Measurements from ENCODE around the gene FBXO5.
"Not testable (repeated sequence)": the region's sequence is repeated elsewhere in the genome, so short reads cannot be mapped to it uniquely, and the experiment has no call there.

The FBXO5 gene

DNA sequence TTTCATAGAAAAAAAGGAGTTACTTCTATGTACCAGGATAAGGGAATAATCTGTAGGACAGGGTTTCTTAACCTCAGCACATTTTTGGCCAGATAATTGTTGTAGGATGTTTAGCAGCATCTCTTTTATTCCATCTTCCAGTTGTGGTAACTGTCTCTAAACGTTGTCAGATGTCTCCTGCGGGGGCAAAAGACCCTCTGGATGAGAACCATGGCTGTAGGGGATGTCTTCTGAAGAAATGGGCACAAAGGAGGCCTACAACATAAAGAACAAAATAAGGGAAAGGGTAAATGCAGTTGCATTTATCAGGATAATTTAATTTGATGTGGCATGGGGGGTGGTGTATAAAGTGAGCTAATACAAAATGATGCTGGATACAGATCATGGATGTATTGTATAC lies 4.1 kb upstream of the FBXO5 start:
- no peak for DNase-seq (ENCODE audit: low spot score)

DNA sequence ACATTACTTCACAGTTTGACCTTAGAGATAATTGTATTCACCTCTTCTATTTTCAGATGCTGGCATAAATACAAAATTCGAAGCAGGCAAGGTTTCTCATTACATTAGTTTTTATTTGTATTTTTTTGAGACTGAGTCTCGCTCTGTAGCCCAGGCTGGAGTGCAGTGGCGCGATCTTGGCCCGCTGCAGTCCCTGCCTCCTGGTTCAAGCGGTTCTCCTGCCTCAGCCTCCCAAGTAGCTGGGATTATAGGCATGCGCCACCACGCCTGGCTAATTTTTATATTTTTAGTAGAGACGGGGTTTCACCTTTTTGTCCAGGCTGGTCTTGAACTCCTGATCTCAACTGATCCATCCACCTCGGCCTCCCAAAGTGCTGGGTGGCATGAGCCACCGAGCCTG lies 2.5 kb upstream of the FBXO5 start:
- not testable (repeated sequence) for DNase-seq (ENCODE audit: low spot score)

DNA sequence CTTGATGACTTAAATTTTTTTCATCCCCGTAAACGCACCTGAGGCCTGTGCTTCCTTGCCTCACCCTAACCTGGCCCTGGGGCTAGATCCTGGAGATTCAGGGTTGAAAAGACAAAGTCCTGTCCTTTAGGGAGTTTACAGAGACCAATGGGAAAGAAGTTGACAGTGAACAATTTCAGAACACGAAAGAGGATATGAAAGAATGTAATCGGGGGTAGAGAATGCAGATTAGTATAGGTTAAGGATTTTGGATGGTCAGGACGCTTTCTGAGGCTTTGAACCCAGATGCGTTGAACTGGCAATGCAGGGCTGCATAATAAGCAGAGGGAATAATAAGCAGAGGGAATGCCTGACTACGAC lies 1.7 kb upstream of the FBXO5 start:
- no peak for DNase-seq (ENCODE audit: low spot score)

- peak; percentile 85 for DNase-seq (ENCODE audit: low spot score)
Measured at GRCh38 chr6:152983637-152984512, 1.0 kb upstream of the FBXO5 start.

GRCh38 chr6:152981989-152982903 lies 595 bp downstream of the FBXO5 start:
- peak; percentile 45 for DNase-seq (ENCODE audit: low spot score)

DNA sequence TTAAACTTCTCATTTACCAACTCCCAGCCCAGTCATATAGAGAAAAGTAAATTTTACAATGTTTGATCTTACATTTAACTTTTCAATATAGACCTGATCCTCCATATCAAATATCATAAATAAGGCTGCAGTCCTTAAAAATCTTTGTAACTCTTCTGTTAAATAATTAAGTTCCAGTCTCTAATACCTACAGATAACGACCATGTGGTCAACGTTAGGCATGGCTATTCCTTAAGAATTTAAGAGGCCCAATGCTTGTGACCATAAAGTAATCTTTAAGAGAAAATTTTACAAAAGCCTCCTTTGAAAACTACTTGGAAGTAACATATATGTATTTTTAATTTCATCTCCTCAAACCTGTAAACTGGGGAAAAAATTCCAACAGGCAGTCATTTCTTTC lies 1.6 kb downstream of the FBXO5 start:
- DNase-seq (ENCODE audit: low spot score): no peak

- no peak for DNase-seq (ENCODE audit: low spot score)
Measured at GRCh38 chr6:152980656-152981055, 2.2 kb downstream of the FBXO5 start.

DNA sequence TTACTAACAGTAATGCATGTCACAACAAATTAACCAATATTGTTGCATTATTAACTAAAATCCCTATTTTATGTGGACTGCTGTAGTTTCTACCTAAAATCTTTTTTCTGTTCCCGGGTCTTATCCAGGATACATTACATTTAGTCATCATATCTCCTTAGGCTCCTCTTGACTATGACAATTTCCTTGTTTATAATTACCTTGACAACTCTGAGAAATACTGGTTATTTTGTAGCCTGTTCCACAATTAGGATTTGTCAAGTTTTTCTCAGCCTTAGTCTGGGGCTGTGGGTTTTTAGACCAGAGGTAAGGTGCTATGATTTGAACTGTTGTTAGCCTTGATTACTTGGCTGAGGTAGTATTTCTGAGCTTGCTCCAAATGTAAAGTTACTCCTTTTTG lies 3.7 kb downstream of the FBXO5 start:
- DNase-seq (ENCODE audit: low spot score): no peak

DNA sequence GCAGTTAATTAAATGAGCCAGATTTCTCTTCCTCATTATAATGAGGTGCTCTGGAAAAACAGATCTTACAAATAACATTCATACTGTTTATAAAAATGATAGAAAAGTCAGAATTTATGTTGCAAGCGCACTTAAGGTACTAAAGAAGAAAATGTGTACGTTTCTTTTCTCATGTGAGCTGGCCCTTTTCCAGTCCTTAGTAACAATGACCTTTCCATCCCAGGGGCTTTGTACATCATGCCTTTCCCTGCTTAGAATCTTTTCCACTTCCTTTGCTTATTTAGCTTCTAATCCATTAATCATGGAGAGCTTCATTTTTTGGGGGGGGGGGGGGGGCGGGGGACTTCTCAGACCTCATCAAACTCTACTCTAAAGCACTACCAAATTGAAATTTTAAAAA lies 4.8 kb downstream of the FBXO5 start:
- DNase-seq (ENCODE audit: low spot score): no peak

DNA sequence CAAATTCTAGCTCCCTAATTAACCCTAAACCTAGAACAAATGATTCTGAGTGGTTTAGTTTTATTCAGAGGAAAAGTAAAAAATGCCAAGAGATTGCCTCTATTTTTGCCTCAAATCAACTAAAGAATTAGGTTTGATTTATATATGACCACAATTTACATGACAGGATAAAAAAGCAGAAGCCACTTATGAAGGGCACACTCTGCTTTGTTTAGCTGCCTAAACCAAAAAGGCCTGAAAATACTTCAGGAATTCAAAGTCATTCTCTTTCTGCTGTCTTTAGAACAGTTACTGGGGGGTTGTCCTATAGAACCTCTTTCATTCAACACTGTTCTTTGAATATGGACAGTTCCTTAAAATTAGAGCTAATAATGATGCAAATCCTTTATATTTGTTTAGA lies 5.3 kb downstream of the FBXO5 start:
- DNase-seq (ENCODE audit: low spot score): no peak

DNA sequence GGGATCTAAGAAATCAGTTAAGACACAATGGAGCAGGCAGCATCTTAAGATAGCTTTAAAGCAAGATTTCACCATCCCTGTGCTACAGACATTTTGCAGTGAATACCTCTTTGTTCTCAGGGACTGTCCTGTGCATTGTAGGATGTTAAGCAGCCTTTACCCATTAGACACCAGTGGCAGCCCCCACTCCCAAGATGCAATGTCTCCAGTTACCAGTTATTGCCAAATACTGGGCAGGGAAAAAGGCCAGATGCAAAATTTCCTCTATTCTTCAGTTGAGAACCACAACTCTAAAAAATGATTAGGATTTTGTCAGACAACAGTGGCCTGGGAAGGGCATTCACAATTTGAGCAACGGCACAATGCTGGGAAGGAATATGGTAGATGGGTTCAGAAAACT lies 6.1 kb downstream of the FBXO5 start:
- DNase-seq (ENCODE audit: low spot score): no peak

DNA sequence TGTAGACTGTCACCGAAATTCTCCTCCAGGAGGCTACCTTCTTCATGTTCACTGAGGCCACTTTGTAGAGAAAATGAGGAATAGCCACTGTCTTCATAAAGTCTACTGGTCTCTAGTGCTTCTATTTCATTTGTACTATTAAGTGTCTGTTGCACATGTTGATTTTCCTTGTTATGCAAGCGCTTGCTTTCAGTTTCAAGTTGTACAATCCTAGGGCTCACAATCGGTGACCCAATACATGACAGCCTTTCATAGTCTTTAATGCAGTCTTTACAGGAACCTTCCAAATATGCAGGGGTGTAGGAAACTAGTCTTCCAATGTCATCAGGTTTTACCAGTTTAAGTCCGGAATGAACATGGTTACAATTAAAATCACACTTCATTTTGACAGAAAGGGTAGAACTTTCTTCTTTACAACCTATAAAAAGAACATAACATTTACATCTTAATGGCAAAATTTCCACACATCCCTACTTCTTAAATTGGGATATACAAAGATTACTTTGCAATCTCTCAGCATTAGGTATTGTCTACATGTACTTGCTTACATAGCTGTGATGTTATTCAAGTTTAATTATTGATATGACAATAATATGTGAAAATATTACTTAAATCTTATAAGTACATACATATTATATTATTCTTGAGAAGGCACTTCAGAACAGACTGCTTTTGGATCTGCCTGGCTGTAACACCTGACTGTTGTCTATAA lies 7.5 kb downstream of the FBXO5 start:
- no peak for DNase-seq (ENCODE audit: low spot score)

GRCh38 chr6:152973916-152974315 lies 8.9 kb downstream of the FBXO5 start:
- no peak for DNase-seq (ENCODE audit: low spot score)

- no peak for DNase-seq (ENCODE audit: low spot score)
Measured at GRCh38 chr6:152969688-152970418, 13.0 kb downstream of the FBXO5 start.

DNA sequence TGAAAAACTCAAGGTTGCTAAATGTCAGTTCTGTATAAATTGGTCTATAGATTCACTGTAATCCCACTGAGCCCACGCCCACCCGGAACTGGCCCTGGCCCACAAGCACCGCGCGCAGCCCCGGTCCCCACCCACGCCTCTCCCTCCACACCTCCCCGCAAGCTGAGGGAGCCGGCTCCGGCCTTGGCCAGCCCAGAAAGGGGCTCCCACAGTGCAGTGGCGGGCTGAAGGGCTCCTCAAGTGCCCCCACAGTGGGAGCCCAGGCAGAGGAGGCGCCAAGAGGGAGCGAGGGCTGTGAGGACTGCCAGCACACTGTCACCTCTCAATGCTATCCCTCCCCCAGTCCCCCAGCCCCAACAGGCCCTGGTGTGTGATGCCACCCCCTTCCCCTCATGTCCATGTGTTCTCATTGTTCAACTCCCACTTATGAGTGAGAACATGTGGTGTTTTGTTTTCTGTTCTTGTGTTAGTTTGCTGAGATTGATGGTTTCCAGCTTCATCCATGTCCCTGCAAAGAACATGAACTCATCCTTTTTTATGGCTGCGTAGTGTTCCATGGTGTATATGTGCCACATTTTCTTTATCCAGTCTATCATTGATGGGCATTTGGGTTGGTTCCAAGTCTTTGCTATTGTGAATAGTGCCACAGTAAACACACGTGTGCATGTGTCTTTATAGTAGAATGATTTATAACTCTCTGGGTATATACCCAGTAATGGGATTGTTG lies 16.5 kb downstream of the FBXO5 start:
- DNase-seq (ENCODE audit: low spot score): not testable (repeated sequence)

DNA sequence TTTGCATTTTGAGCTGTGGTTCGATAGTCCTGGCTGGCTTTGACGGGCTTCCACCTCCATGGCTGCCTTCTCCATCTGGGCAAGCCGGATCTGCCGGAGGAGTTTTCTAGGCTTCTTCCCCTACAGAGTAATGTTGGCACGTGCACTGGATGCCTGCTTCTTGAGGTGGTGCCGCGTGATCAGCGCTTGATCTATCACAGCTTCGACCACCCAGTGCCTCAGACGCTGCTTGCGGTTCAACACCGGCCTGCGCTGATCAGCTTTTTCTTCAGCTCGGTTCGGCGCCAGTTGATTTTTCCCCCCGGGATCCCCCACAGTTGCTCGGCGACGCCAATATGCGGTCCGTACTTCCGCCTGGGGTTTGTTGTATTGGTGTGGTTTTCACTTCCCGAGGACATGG lies 23.5 kb downstream of the FBXO5 start:
- no peak for DNase-seq (ENCODE audit: low spot score)

GRCh38 chr6:152957796-152958195 lies 25.0 kb downstream of the FBXO5 start:
- no peak for DNase-seq (ENCODE audit: low spot score)

DNA sequence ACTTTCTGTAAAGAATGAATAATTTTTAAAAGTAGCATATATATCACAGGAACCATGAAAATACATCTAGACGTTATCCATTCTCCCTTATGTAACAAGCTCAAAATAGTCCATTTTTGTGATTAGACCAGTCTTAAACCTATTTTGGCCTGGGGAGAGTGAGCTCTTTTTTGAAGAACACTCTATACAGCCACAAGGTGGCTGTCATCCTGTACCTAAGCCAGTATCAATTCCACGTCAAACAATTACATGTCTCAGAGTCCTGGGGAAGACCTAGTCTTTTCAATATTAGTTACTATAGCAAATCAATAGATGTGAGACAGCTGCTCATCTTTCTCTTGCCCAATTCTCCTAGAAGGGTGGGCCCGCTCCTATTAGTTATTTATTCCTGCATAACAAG lies 28.4 kb downstream of the FBXO5 start:
- no peak for DNase-seq (ENCODE audit: low spot score)

DNA sequence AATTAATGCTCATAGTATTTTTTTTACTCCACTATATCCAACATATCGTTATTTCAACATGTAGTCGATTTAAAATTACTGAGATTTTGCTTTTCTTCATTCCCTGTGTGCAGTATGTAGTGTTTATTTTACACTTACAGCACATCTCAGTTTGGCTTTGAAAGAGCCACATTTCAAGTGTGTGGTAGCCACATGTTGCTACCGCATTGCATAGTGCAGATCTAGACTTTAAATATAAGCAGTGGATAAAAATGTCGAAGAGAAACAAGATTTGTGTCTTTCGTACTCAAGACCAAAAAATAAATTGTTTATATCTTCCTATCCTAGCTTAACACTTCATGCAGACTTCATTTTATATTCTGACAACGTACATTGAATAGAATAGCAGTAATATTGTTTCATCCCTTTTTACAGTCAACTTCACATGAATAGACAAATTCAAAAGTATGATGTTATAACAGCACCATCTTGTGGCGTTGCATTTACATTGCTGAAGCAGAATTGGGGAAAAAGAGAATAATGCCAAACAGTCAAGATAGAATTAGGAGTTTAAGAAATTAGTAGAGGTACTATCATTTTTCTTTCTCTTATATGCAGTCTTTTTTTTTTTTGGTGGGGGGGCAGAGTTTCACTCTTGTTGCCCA lies 29.9 kb downstream of the FBXO5 start:
- no peak for DNase-seq (ENCODE audit: low spot score)

- DNase-seq (ENCODE audit: low spot score): no peak
Measured at GRCh38 chr6:152952045-152952444, 30.8 kb downstream of the FBXO5 start.

DNA sequence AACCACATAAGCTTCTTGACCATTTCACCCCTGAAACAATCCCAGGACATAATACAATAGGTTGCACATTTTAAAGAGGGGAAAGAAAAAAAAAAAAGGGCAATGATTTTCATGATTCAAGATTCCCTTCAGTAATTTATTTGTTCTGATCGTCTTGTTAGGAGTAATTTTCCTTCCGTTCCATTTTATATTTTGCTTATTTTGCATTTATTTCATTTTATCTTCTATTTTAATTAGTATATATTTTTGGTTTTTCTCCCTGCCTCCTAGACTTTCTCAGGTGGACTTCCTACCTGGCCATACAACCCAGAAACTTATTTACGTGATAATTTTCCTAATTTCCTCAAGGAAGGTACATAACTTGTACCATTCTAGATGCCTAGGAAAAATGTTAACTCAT lies 32.6 kb downstream of the FBXO5 start:
- no peak for DNase-seq (ENCODE audit: low spot score)
